Thoracic aorta (tissue), 2 donors: ENCODE measurements around the gene TOM1L1. TPM values are rescaled to one million over a fixed set of nuclear protein-coding genes. Genes with fewer than 3 reads are reported as not detected.

Source experiments
- ATAC-seq: fragments of 150-250 bp; one replicate; pipeline ENCODE4 v1.8.0; 2017; ENCODE audit warnings: low read depth; ENCODE audit not compliant: insufficient number of reproducible peaks, low FRiP score
- DNase-seq: peaks from one replicate; pipeline ENCODE4 v3.0.0-alpha.2; 2020; ENCODE audit warnings: low spot score
- H3K27ac ChIP-seq, 2 donors: fragments of 200-600 bp; sonication (generic); 1 replicate in 1 of 2; 2 replicates in 1 of 2; pipeline ENCODE4 v1.5.1; 2016; ENCODE audit warnings: mild to moderate bottlenecking in 2 of 2, moderate library complexity in 2 of 2
- H3K27me3 ChIP-seq: fragments of 200-600 bp; sonication (generic); replicated peaks from 2 replicates; pipeline ENCODE4 v1.6.0; 2016; ENCODE audit warnings: mild to moderate bottlenecking; ENCODE audit not compliant: insufficient read depth
- H3K36me3 ChIP-seq: fragments of 200-600 bp; sonication (generic); one replicate; pipeline ENCODE4 v1.5.1; 2016
- H3K4me1 ChIP-seq, 2 donors: fragments of 200-600 bp; sonication (generic); 1 replicate in 1 of 2; 2 replicates in 1 of 2; pipeline versions ENCODE4 v1.5.1 to v1.6.0; 2016; ENCODE audit warnings: low read depth in 2 of 2, mild to moderate bottlenecking in 1 of 2; ENCODE audit not compliant: control insufficient read depth in 1 of 2
- H3K4me3 ChIP-seq: fragments of 200-600 bp; sonication (generic); 2 replicates; pipeline ENCODE4 v1.5.1; 2016; ENCODE audit warnings: mild to moderate bottlenecking
- H3K9me3 ChIP-seq: fragments of 200-600 bp; sonication (generic); 2 replicates; pipeline ENCODE4 v1.5.1; 2016
- total RNA-seq, 2 donors: library from RNA; depleted of rRNA; stranded (reverse); fragments of >200 nt; gene quantifications; one replicate each; pipeline versions ENCODE4 v1.1.0 to v1.2.3, GENCODE V29; 2016
- TF ChIP-seq, protein P1 (sequence below): fragments of 200-600 bp; sonication (generic); IDR thresholded peaks from one replicate; pipeline ENCODE4 v1.5.1; 2019; ENCODE audit warnings: antibody characterized with exemption

The TOM1L1 gene
- total RNA-seq, 2 donors from 2014 or later = 42.9 to 62.3 TPM

DNA sequence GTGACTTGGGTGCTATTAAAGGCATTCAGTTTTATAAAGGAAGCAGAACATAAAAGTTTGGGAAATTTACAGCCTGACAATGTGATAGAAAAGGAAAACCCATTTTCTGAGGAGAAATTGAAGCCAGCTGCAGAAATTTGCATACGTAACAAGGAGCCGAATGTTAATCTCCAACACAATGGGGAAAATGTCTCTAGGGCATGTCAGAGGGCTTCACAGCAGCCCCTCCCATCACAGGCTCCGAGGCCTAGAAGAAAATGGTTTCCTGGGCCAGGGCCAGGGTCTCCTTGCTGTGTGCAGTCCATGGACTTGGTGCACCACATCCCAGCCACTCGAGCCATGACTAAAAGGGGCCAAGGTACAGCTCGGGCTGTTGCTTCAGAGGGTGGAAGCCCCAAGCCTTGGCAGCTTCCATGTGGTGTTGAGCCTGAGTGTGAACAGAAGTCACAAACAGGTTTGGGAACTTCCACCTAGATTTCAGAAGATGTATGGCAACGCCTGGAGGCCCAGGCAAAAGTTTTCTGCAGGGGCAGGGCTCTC, 23.9 kb upstream of the TOM1L1 start:
- TF ChIP-seq, protein P1, sequence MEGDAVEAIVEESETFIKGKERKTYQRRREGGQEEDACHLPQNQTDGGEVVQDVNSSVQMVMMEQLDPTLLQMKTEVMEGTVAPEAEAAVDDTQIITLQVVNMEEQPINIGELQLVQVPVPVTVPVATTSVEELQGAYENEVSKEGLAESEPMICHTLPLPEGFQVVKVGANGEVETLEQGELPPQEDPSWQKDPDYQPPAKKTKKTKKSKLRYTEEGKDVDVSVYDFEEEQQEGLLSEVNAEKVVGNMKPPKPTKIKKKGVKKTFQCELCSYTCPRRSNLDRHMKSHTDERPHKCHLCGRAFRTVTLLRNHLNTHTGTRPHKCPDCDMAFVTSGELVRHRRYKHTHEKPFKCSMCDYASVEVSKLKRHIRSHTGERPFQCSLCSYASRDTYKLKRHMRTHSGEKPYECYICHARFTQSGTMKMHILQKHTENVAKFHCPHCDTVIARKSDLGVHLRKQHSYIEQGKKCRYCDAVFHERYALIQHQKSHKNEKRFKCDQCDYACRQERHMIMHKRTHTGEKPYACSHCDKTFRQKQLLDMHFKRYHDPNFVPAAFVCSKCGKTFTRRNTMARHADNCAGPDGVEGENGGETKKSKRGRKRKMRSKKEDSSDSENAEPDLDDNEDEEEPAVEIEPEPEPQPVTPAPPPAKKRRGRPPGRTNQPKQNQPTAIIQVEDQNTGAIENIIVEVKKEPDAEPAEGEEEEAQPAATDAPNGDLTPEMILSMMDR = no peak
- ATAC-seq (no peak), DNase-seq (no peak)
- no peak overlapping the region for H3K4me3 ChIP-seq
- H3K27ac ChIP-seq = no peak overlapping the region
- H3K27me3 ChIP-seq = no peaks in the 10 kb centered on the region
- no peaks in the 10 kb centered on the region for H3K36me3 ChIP-seq
- no peaks in the 10 kb centered on the region for H3K4me1 ChIP-seq
- no peaks in the 10 kb centered on the region for H3K9me3 ChIP-seq

DNA sequence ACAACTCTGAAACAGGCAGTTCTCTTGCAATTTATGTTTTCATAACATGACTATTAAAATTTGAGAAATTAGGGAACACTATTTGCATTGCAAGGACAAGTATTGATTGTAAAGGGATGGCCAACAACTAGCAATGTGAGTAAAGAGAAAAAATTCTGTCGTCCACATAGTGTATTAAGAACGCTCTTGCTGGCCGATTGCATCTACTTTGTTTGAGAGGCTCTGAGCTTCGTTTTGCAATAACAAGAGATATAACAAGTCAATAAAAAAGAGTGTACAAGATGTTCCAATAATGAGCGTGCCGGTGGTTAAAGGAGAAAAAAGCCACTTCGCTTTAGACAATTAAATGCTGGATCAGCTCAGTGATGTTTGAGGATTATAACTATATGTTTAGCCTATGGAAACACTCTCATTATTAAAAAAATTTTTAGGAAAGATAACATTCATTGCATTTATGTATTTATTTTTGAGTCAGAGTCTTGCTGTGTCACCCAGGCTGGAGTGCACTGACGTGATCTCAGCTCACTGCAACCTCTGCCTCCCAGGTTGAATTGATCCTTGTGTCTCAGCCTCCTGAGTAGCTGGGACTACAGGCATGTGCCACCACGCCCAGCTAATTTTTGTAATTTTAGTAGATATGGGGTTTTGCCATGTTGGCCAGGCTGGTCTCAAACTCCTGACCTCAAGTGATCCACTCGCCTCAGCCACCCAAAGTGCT, 19.2 kb upstream of the TOM1L1 start:
- Histone ChIP-seq H3K4me3 (no peak overlapping the region), H3K27me3 (no peaks in the 10 kb centered on the region), H3K4me1 (no peaks in the 10 kb centered on the region), H3K36me3 (no peaks in the 10 kb centered on the region), H3K9me3 (no peaks in the 10 kb centered on the region), H3K27ac (no peak overlapping the region)
- ATAC-seq (no peak), DNase-seq (no peak)
- TF ChIP-seq, protein P1 = no peak

DNA sequence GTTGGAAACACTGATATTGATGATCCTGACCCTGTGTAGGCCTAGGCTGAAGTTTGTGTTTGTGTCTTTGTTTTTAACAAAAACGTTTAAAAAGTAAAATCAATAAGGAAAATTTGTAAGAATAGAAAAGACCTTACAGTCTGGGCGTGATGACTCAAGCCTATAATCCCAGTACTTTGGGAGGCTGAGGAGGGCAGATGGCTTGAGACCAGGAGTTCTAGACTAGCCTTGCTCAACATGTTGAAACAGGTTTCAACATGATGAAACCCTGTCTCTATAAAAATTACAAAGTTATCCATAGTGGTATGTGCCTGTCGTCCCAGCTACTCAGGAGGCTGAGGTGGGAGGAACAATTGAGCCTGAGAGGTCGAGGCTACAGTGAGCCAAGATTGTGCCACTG, 18.3 kb upstream of the TOM1L1 start:
- DNase-seq = no peak
- Histone ChIP-seq H3K4me1 (no peaks in the 10 kb centered on the region), H3K27me3 (no peaks in the 10 kb centered on the region), H3K4me3 (no peak overlapping the region), H3K27ac (no peak overlapping the region), H3K9me3 (no peaks in the 10 kb centered on the region), H3K36me3 (no peaks in the 10 kb centered on the region)
- no peak for ATAC-seq
- TF ChIP-seq, protein P1 = no peak

DNA sequence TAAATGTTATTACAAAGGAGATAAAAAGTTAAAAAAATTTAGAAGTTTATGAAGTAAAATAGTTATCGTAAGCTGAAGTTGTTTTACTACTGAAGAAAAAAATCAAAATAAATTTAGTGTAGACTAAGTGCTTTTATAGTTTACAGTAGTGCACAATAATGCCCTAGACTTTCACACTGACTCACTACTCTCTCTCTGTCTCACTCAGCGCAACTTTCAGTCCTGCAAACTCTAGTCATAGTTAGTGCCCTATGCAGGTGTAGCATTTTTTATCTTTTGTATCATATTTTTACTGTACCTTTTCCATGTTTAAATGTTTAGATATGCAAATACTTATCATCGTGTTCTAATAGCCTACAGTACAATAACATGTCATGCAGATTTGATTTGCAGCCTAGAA, 17.7 kb upstream of the TOM1L1 start:
- no peak for ATAC-seq
- Histone ChIP-seq H3K4me1 (no peaks in the 10 kb centered on the region), H3K4me3 (no peak overlapping the region), H3K9me3 (no peaks in the 10 kb centered on the region), H3K36me3 (no peaks in the 10 kb centered on the region), H3K27ac (no peak overlapping the region), H3K27me3 (no peaks in the 10 kb centered on the region)
- TF ChIP-seq, protein P1 = no peak
- DNase-seq = no peak

DNA sequence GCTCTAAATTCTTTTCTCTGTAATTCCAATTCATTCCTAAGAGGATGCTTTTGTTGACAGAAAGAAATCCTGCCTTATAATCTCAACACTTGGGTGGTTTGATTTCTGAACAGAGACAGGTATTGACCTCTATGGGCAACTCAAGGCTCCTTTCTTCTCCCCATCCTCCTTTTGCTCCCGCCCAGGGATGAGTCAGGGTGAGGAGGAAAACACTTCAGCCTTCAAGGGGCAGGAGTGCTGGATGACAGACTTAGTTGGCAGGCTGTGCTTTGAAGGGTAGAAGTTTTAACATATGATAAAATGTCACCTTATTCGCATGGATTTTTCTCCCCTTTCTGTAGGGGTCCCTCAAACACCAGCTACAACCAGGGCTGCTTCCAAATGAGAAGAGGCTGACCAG, 16.7 kb upstream of the TOM1L1 start:
- no peak overlapping the region for H3K4me3 ChIP-seq
- TF ChIP-seq, protein P1 = no peak
- no peak for ATAC-seq
- H3K27ac ChIP-seq = no peak overlapping the region
- H3K9me3 ChIP-seq = no peaks in the 10 kb centered on the region
- no peaks in the 10 kb centered on the region for H3K27me3 ChIP-seq
- no peak for DNase-seq
- H3K36me3 ChIP-seq = no peaks in the 10 kb centered on the region
- H3K4me1 ChIP-seq = no peaks in the 10 kb centered on the region
